HL-60 (cell line): Measurements from ENCODE around the gene KRT2.

Experiments
- DNase-seq, 2 experiments: peaks; one replicate each; pipeline ENCODE4 v3.0.0-alpha.2; 2010 to 2020; ENCODE audit warnings: low read depth in 1 of 2, low spot score in 1 of 2
- H3K27ac ChIP-seq: fragments of 250-450 bp; sonication (Bioruptor Pico); replicated peaks from 2 replicates; pipeline ENCODE4 v1.5.1; 2020; ENCODE audit warnings: mild to moderate bottlenecking, moderate library complexity
- H3K27me3 ChIP-seq: fragments of 250-450 bp; sonication (Bioruptor Pico); 2 replicates; pipeline ENCODE4 v1.5.1; 2021; ENCODE audit warnings: mild to moderate bottlenecking, moderate library complexity; ENCODE audit not compliant: insufficient read depth, poor library complexity, severe bottlenecking
- H3K4me3 ChIP-seq: replicated peaks from 2 replicates; pipeline ENCODE4 v1.5.1; 2011; ENCODE audit warnings: mild to moderate bottlenecking, control low read depth, low read length; ENCODE audit not compliant: insufficient read depth
- CTCF ChIP-seq: IDR thresholded peaks from one replicate; pipeline ENCODE4 v1.5.1; 2011; ENCODE audit warnings: low read length, control low read depth, inconsistent platforms; ENCODE audit not compliant: insufficient read depth
- GABPA ChIP-seq: IDR thresholded peaks from 2 replicates; pipeline ENCODE4 v1.6.1; 2012; ENCODE audit warnings: low read depth
- POLR2AphosphoS5 ChIP-seq: IDR thresholded peaks from 2 replicates; pipeline ENCODE4 v1.6.1; 2012; ENCODE audit warnings: low read depth
- REST ChIP-seq: IDR thresholded peaks from 2 replicates; pipeline ENCODE4 v1.6.1; 2012; ENCODE audit warnings: low read depth; ENCODE audit not compliant: insufficient replicate concordance
- SPI1 ChIP-seq: IDR thresholded peaks from 2 replicates; pipeline ENCODE4 v1.6.1; 2012; ENCODE audit warnings: low read depth, mild to moderate bottlenecking, borderline replicate concordance

KRT2 gene

GRCh38 chr12:52675301-52675701 lies 23.3 kb upstream of the KRT2 start:
- H3K27me3 ChIP-seq, result peaks cover 3% of the 10 kb centered on the region
- no peak overlapping the region for H3K4me3 ChIP-seq
- TF ChIP-seq CTCF (no peak), REST (no peak), GABPA (no peak), SPI1 (no peak), POLR2AphosphoS5 (no peak)
- H3K27ac ChIP-seq, result no peak overlapping the region
- DNase-seq, result no peak

- Histone ChIP-seq H3K4me3 (no peak overlapping the region), H3K27me3 (no peaks in the 10 kb centered on the region), H3K27ac (no peak overlapping the region)
- DNase-seq, result no peak
- TF ChIP-seq GABPA (no peak), SPI1 (no peak), CTCF (no peak), POLR2AphosphoS5 (no peak), REST (no peak)
Observed at GRCh38 chr12:52674433-52674775, 22.4 kb upstream of the KRT2 start.

DNA sequence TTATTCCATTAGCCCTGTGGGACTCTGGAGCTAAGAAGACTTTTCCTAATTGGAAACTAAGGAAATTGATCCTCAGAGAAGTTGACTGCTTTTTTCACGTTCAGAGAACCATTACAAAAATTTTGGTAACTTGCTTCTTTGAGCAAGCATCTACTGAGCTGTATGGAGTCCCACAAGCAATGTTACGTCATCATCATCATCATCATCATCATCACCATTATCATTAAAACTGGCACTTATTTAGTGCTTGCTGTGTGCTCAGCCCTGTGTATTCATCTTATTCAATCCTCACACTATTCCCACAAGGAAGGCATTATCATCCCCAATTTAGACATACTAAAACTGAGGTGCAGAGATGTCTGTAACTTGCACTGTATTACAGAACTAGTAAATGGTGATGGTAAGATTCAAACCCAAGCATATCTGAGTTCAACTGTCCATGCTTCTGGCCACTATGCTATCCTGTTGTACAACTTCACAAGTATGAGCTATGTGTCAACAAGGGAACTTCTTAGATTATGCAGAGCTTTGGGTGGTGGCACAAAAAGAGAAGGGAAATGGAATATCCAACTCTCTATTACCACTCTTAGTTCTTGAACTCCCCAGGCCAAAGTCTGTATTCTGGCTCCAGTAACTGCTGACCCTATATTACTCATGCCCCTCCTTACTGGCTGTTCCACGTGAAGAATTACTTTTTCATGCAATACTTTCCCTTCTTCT lies 21.9 kb upstream of the KRT2 start:
- Histone ChIP-seq H3K27me3 (no peaks in the 10 kb centered on the region), H3K4me3 (no peak overlapping the region), H3K27ac (no peak overlapping the region)
- DNase-seq, result no peak
- TF ChIP-seq GABPA (no peak), CTCF (no peak), SPI1 (no peak), POLR2AphosphoS5 (no peak), REST (no peak)
